HEK293 (cell line): ENCODE measurements around the gene DPYSL5.

ENCODE experiments used
- CTCF ChIA-PET: fragments of 350-600 bp; formaldehyde crosslinking; extraction: SDS; loops from one replicate; lab custom pipeline; 2021; ENCODE audit warnings: antibody characterized with exemption; lab: Yijun Ruan, JAX
- POLR2A ChIA-PET: fragments of 300-600 bp; formaldehyde crosslinking; extraction: SDS; loops from one replicate; lab custom pipeline; 2020; ENCODE audit warnings: antibody characterized with exemption, inconsistent platforms; lab: Yijun Ruan, JAX
- H3K27ac ChIP-seq: fragments of 200-500 bp; sonication (Bioruptor generic); 2 replicates; pipeline ENCODE4 v1.5.1; 2014; ENCODE audit warnings: low read depth, low read length, control low read depth, inconsistent platforms; ENCODE audit errors: extremely low read depth
- H3K36me3 ChIP-seq, 2 experiments: fragments of 200-500 bp in 1 of 2; sonication (Bioruptor generic) in 1 of 2; 1 replicate in 1 of 2; 2 replicates in 1 of 2; pipeline ENCODE4 v1.5.1; 2014 to 2017; ENCODE audit warnings: inconsistent platforms in 2 of 2, low read length in 2 of 2; ENCODE audit not compliant: control insufficient read depth in 2 of 2, insufficient read depth in 1 of 2
- H3K4me1 ChIP-seq: fragments of 200-500 bp; sonication (Bioruptor generic); 2 replicates; pipeline ENCODE4 v1.5.1; 2014; ENCODE audit warnings: mild to moderate bottlenecking, low read length, inconsistent platforms; ENCODE audit not compliant: control insufficient read depth, insufficient read depth
- H3K4me3 ChIP-seq: 2 replicates; pipeline ENCODE4 v1.5.1; 2011; ENCODE audit warnings: low read depth, mild to moderate bottlenecking, control low read depth, low read length, moderate library complexity
- H3K9me3 ChIP-seq: fragments of 200-500 bp; sonication (Bioruptor generic); 2 replicates; pipeline ENCODE4 v1.5.1; 2014; ENCODE audit warnings: low read depth, low read length, inconsistent platforms; ENCODE audit not compliant: control insufficient read depth, insufficient read depth
- GLI4 ChIP-seq: fragments of 450-650 bp; formaldehyde crosslinking; IDR thresholded peaks from 2 replicates; pipeline ENCODE4 v1.5.1; 2016; ENCODE audit warnings: missing biosample characterization, missing genetic modification characterization
- REST ChIP-seq: fragments of 450-650 bp; formaldehyde crosslinking; IDR thresholded peaks from 2 replicates; pipeline ENCODE4 v1.5.1; 2016; ENCODE audit warnings: missing biosample characterization, missing genetic modification characterization
- SP2 ChIP-seq: fragments of 450-650 bp; formaldehyde crosslinking; IDR thresholded peaks from 2 replicates; pipeline ENCODE4 v1.5.1; 2016; ENCODE audit warnings: missing biosample characterization, missing genetic modification characterization
- SP7 ChIP-seq: fragments of 450-650 bp; formaldehyde crosslinking; IDR thresholded peaks from 2 replicates; pipeline ENCODE4 v1.5.1; 2016; ENCODE audit warnings: missing biosample characterization, missing genetic modification characterization
- ZNF184 ChIP-seq: fragments of 450-650 bp; IDR thresholded peaks from 2 replicates; pipeline ENCODE4 v1.5.1; 2018; ENCODE audit warnings: missing biosample characterization, mild to moderate bottlenecking, missing genetic modification characterization
- ZNF2 ChIP-seq: fragments of 450-650 bp; formaldehyde crosslinking; IDR thresholded peaks from 2 replicates; pipeline ENCODE4 v1.5.1; 2016; ENCODE audit warnings: missing biosample characterization, missing genetic modification characterization
- ZNF335 ChIP-seq: fragments of 450-650 bp; formaldehyde crosslinking; conservative IDR thresholded peaks from 2 replicates; pipeline ENCODE4 v1.5.1; 2016; ENCODE audit warnings: missing biosample characterization, missing genetic modification characterization
- ZNF366 ChIP-seq: fragments of 450-650 bp; formaldehyde crosslinking; conservative IDR thresholded peaks from 2 replicates; pipeline ENCODE4 v1.5.1; 2016; ENCODE audit warnings: missing biosample characterization, missing genetic modification characterization
- ZNF423 ChIP-seq: fragments of 450-650 bp; formaldehyde crosslinking; IDR thresholded peaks from 2 replicates; pipeline ENCODE4 v1.5.1; 2016; ENCODE audit warnings: missing biosample characterization, missing genetic modification characterization
- ZNF48 ChIP-seq: fragments of 450-650 bp; formaldehyde crosslinking; IDR thresholded peaks from 2 replicates; pipeline ENCODE4 v1.5.1; 2016; ENCODE audit warnings: missing biosample characterization, missing genetic modification characterization
- ZNF561 ChIP-seq: fragments of 450-650 bp; IDR thresholded peaks from 2 replicates; pipeline ENCODE4 v1.5.1; 2018; ENCODE audit warnings: missing biosample characterization, missing genetic modification characterization, borderline replicate concordance
- ZNF585B ChIP-seq: fragments of 450-650 bp; formaldehyde crosslinking; IDR thresholded peaks from 2 replicates; pipeline ENCODE4 v1.5.1; 2016; ENCODE audit warnings: missing biosample characterization, missing genetic modification characterization
- ZNF707 ChIP-seq: fragments of 450-650 bp; formaldehyde crosslinking; IDR thresholded peaks from 2 replicates; pipeline ENCODE4 v1.5.1; 2016; ENCODE audit warnings: missing biosample characterization, missing genetic modification characterization
- ZNF776 ChIP-seq: fragments of 450-650 bp; formaldehyde crosslinking; IDR thresholded peaks from 2 replicates; pipeline ENCODE4 v1.5.0; 2017; ENCODE audit warnings: missing biosample characterization, missing genetic modification characterization, borderline replicate concordance
- ZNF792 ChIP-seq: fragments of 450-650 bp; formaldehyde crosslinking; IDR thresholded peaks from 2 replicates; pipeline ENCODE4 v1.5.1; 2016; ENCODE audit warnings: missing biosample characterization, missing genetic modification characterization
- ZNF830 ChIP-seq: fragments of 450-650 bp; IDR thresholded peaks from 2 replicates; pipeline ENCODE4 v1.5.0; 2018; ENCODE audit warnings: missing biosample characterization, missing genetic modification characterization, low read depth, mild to moderate bottlenecking, moderate library complexity
- ZSCAN16 ChIP-seq: fragments of 450-650 bp; formaldehyde crosslinking; IDR thresholded peaks from 2 replicates; pipeline ENCODE4 v1.5.1; 2016; ENCODE audit warnings: missing biosample characterization, missing genetic modification characterization
- TF ChIP-seq, protein P1 (sequence below): fragments of 450-650 bp; formaldehyde crosslinking; IDR thresholded peaks from 2 replicates; pipeline ENCODE4 v1.5.1; 2016; ENCODE audit warnings: missing biosample characterization, missing genetic modification characterization
- TF ChIP-seq, protein P2 (sequence below): fragments of 450-650 bp; formaldehyde crosslinking; IDR thresholded peaks from 2 replicates; pipeline ENCODE4 v1.5.1; 2016; ENCODE audit warnings: missing biosample characterization, missing genetic modification characterization
- TF ChIP-seq, protein P3 (sequence below): fragments of 450-650 bp; formaldehyde crosslinking; IDR thresholded peaks from 2 replicates; pipeline ENCODE4 v1.5.1; 2016; ENCODE audit warnings: missing biosample characterization, missing genetic modification characterization

DPYSL5 gene

GRCh38 chr2:26910176-26910575 lies 62.2 kb downstream of the DPYSL5 start:
- Histone ChIP-seq H3K27ac (no peak overlapping the region), H3K9me3 (no peaks in the 10 kb centered on the region), H3K4me1 (no peaks in the 10 kb centered on the region), H3K36me3 (peaks cover 14 to 41% of the 10 kb centered on the region in 2 experiments; a peak in 2 of 3 replicates), H3K4me3 (no peak overlapping the region)
- CTCF ChIA-PET: interaction anchor here (0.6 to 4.6 kb wide), 6 partner anchors 8 to 393 kb away, joined by 4 to 20 read pairs (median 8); no protein-coding TSS in a partner anchor
- POLR2A ChIA-PET: no interaction called here
- TF ChIP-seq SP7 (tag by site-specific recombination) (no peak), ZNF335 (no peak), ZNF423 (tag by site-specific recombination) (no peak), ZNF184 (tag by site-specific recombination) (peak; percentile 98), ZNF366 (tag by site-specific recombination) (no peak)
- TF ChIP-seq, protein P1, sequence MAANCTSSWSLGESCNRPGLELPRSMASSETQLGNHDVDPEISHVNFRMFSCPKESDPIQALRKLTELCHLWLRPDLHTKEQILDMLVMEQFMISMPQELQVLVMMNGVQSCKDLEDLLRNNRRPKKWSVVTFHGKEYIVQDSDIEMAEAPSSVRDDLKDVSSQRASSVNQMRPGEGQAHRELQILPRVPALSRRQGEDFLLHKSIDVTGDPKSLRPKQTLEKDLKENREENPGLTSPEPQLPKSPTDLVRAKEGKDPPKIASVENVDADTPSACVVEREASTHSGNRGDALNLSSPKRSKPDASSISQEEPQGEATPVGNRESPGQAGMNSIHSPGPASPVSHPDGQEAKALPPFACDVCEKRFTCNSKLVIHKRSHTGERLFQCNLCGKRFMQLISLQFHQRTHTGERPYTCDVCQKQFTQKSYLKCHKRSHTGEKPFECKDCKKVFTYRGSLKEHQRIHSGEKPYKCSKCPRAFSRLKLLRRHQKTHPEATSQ (tag by site-specific recombination): no peak

DNA sequence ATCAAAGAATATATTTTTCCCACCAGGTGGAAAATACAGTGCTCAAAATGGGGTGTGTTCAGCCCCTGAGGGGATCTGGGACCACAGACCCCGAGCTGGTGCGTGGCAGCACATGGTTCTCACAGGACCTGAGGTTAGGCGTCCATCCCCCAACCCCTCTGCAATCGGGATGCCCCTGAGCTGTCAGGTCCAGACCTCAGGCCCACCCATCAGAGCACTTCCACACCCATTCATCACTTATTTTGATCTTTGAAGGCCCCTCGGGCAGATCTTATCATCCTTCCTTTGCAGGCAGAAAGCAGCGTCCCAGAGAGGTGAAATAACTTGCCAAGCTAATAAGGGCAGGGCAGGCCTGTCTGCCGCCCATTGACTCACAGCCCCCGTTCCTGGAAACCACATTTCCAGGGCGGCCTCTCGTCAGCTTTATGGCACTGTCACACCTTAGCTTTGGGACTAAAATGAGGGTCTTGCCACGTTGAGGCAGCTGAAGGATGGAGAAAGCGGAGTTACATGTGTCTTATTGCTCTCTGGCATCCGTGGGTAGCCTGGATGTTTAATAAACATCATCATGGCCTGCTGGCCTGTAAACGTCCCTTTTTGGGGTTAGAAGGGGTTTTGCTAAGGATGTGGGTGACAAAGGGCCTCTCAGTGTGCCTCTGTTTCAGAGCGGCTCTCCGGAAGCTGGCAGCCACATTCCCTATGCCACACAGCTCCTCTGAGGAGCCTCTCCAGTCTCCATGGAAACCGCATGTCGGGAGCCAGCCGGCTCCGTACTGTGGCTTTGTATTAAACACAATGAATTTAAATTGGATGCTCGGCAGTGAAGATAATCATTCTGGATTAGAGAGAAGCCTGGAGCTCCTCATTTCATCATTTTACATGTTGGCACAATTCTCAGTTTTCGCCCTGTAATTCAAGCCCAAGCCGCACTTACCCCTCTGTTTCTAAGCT lies 64.3 kb downstream of the DPYSL5 start:
- H3K4me1 ChIP-seq: no peaks in the 10 kb centered on the region
- H3K4me3 ChIP-seq: no peak overlapping the region
- POLR2A ChIA-PET: interaction anchor here (2.1 kb wide), 1 partner anchor 66 kb away, joined by 5 read pairs; no protein-coding TSS in a partner anchor
- CTCF ChIA-PET: interaction anchor here (0.5 to 3.8 kb wide), 2 partner anchors 10 to 276 kb away, joined by 3 to 28 read pairs; no protein-coding TSS in a partner anchor
- peaks cover 14 to 36% of the 10 kb centered on the region in 2 experiments; a peak in 2 of 3 replicates for H3K36me3 ChIP-seq
- no peak overlapping the region for H3K27ac ChIP-seq
- H3K9me3 ChIP-seq: no peaks in the 10 kb centered on the region
- TF ChIP-seq ZNF707 (tag by site-specific recombination): no peak
- no peak for TF ChIP-seq SP2 (tag by site-specific recombination)
- TF ChIP-seq, protein P2, sequence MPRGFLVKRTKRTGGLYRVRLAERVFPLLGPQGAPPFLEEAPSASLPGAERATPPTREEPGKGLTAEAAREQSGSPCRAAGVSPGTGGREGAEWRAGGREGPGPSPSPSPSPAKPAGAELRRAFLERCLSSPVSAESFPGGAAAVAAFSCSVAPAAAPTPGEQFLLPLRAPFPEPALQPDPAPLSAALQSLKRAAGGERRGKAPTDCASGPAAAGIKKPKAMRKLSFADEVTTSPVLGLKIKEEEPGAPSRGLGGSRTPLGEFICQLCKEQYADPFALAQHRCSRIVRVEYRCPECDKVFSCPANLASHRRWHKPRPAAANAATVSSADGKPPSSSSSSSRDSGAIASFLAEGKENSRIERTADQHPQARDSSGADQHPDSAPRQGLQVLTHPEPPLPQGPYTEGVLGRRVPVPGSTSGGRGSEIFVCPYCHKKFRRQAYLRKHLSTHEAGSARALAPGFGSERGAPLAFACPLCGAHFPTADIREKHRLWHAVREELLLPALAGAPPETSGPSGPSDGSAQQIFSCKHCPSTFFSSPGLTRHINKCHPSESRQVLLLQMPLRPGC (tag by site-specific recombination): no peak
- TF ChIP-seq ZNF585B (tag by site-specific recombination): no peak
- TF ChIP-seq ZNF2 (tag by site-specific recombination): no peak
- TF ChIP-seq REST (tag by site-specific recombination): no peak
- no peak for TF ChIP-seq ZSCAN16 (tag by site-specific recombination)
- no peak for TF ChIP-seq ZNF366 (tag by site-specific recombination)
- TF ChIP-seq ZNF48 (tag by site-specific recombination): no peak
- no peak for TF ChIP-seq ZNF792 (tag by site-specific recombination)
- no peak for TF ChIP-seq ZNF561 (tag by site-specific recombination)
- no peak for TF ChIP-seq GLI4 (tag by site-specific recombination)
- no peak for TF ChIP-seq ZNF830 (tag by site-specific recombination)
- TF ChIP-seq, protein P3, sequence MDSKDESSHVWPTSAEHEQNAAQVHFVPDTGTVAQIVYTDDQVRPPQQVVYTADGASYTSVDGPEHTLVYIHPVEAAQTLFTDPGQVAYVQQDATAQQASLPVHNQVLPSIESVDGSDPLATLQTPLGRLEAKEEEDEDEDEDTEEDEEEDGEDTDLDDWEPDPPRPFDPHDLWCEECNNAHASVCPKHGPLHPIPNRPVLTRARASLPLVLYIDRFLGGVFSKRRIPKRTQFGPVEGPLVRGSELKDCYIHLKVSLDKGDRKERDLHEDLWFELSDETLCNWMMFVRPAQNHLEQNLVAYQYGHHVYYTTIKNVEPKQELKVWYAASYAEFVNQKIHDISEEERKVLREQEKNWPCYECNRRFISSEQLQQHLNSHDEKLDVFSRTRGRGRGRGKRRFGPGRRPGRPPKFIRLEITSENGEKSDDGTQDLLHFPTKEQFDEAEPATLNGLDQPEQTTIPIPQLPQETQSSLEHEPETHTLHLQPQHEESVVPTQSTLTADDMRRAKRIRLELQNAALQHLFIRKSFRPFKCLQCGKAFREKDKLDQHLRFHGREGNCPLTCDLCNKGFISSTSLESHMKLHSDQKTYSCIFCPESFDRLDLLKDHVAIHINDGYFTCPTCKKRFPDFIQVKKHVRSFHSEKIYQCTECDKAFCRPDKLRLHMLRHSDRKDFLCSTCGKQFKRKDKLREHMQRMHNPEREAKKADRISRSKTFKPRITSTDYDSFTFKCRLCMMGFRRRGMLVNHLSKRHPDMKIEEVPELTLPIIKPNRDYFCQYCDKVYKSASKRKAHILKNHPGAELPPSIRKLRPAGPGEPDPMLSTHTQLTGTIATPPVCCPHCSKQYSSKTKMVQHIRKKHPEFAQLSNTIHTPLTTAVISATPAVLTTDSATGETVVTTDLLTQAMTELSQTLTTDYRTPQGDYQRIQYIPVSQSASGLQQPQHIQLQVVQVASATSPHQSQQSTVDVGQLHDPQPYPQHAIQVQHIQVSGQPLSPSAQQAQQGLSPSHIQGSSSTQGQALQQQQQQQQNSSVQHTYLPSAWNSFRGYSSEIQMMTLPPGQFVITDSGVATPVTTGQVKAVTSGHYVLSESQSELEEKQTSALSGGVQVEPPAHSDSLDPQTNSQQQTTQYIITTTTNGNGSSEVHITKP (tag by site-specific recombination): no peak
- no peak for TF ChIP-seq ZNF776 (tag by site-specific recombination)
